Measurements from ENCODE around the gene SIM2. TPM values are rescaled to one million over a fixed set of nuclear protein-coding genes. Genes with fewer than 3 reads are reported as not detected.

The SIM2 gene
- total RNA-seq, 1 donor from 2014 or later: not detected

- no peak for DNase-seq
These were observed 69.6 kb downstream of the SIM2 start for GRCh38 chr21:36768496-36768895.

GRCh38 chr21:36769051-36769839 is 70.3 kb downstream of the SIM2 start:
- DNase-seq: peak; percentile 66

GRCh38 chr21:36773117-36773516 is 74.2 kb downstream of the SIM2 start:
- DNase-seq: no peak

- DNase-seq: no peak
These were observed 75.1 kb downstream of the SIM2 start for GRCh38 chr21:36773995-36774394.

GRCh38 chr21:36776981-36777617 is 78.2 kb downstream of the SIM2 start:
- DNase-seq: no peak

GRCh38 chr21:36780861-36781260 is 81.9 kb downstream of the SIM2 start:
- no peak for DNase-seq

- DNase-seq: no peak
These were observed 84.9 kb downstream of the SIM2 start for GRCh38 chr21:36783612-36784374.

- DNase-seq: no peak
These were observed 86.0 kb downstream of the SIM2 start for GRCh38 chr21:36784947-36785346.

- no peak for DNase-seq
These were observed 86.7 kb downstream of the SIM2 start for GRCh38 chr21:36785615-36786014.

- no peak for DNase-seq
These were observed 87.3 kb downstream of the SIM2 start for GRCh38 chr21:36786186-36786585.

- DNase-seq: no peak
These were observed 89.3 kb downstream of the SIM2 start for GRCh38 chr21:36788120-36788638.

- DNase-seq: no peak
These were observed 91.7 kb downstream of the SIM2 start for GRCh38 chr21:36790616-36791015.

GRCh38 chr21:36791180-36791579 is 92.3 kb downstream of the SIM2 start:
- no peak for DNase-seq

- DNase-seq: no peak
These were observed 93.0 kb downstream of the SIM2 start for GRCh38 chr21:36791695-36792470.

- DNase-seq: no peak
These were observed 93.6 kb downstream of the SIM2 start for GRCh38 chr21:36792505-36792967.

GRCh38 chr21:36796070-36796469 is 97.2 kb downstream of the SIM2 start:
- no peak for DNase-seq

- DNase-seq: no peak
These were observed 99.6 kb downstream of the SIM2 start for GRCh38 chr21:36798491-36798890.

Other genes starting within 250 kb of the SIM2 start
- 0.79 TPM for gene CLDN14, start 219.0 kb upstream of the SIM2 start, total RNA-seq